COLO668 (cell line): Measurements from ENCODE around the gene CSRP2.

Source experiments
- DNase-seq: peaks from one replicate; lab custom pipeline; 2025; ENCODE audit not compliant: unreplicated experiment; lab: John Stamatoyannopoulos, UW

Gene CSRP2

GRCh38 chr12:76878899-76879709 is at the start of gene CSRP2:
Gene CSRP2 (minus strand): TSS chr12:76879019. CDS start chr12:76866260, 12,759 bp downstream.
- DNase-seq: peak; percentile 87

GRCh38 chr12:76927170-76927784 is 48.5 kb upstream of the CSRP2 start:
- peak; percentile 25 for DNase-seq

DNA sequence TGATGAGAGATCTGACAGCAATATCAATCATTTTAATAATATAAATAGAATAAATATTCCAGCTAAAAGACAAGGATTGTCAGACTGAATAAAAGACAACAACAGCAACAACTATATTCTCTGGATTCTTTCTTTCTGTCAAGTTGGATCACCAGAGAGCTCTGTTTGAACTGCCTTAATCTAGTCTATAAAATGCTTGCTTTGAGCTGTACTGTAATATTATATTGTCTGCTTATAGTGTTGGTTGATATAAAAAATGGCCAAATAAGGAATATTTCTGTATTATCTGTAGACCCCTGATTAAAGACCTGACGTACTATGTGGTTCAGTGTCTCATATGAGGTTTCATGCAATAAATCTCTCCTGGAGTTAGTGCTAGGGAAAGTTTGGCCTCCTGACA is 46.3 kb upstream of the CSRP2 start:
- DNase-seq: no peak

DNA sequence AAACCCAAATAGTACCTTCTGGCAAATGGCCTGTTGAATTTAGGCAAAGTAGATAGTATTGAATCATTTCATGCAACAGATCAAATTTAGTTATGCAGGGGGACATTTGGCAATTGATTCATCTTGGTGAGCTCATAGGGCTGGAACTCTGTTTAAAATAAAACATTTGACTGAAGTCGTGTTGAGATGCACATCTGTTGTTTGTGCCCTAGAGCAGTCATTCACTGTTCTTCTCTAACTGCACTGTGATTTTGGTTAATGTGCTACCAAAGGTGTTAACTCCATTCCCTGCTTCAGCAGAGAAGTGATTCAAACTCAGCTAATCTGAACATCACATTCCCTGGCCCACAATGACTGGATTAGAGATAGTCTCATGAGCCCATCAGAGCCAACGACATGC is 44.0 kb upstream of the CSRP2 start:
- DNase-seq: no peak

GRCh38 chr12:76921891-76922664 is 43.3 kb upstream of the CSRP2 start:
- no peak for DNase-seq

- DNase-seq: no peak
Measured at GRCh38 chr12:76921100-76921471, 42.3 kb upstream of the CSRP2 start.

DNA sequence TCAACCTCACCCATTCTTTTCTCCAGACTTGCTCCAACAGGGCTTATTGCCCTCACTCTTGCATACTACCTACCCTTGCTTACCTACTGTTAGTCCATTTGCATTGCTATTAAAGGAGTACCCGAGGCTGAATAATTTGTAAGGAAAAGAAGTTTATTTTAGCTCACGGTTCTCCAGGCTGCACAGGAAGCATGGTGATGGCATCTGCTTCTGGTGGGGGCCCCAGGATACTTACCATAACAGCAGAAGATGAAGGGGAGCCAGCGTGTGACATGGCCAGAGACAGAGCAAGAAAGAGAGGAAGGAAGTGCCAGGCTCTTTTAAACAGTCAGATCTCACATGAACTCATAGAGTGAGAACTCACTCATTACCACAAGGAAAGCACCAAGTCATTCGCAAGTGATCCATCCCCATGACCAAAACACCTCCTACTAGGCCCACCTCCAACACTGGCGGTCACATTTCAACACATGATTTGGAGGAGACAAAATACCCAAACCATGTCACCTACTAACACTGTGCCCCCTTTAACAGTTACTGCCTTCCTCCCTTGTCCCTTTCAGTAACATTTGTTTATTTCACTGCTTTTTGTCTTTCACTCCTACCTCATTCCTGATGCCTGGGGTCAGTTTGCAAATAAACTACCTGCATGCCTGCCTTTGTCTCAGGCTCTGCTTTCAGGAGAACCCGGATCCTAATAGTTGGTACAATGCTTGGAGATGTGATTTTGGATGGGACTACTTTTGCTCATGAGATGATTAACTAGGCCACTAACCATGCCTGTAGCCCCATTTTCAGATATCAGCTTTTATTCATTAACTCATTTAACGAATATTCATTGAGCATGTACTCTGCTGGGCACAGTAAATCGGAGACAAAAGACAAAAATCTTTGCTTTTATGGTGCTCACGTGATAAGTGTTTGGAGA is 41.6 kb upstream of the CSRP2 start:
- no peak for DNase-seq

- DNase-seq: no peak
Measured at GRCh38 chr12:76919383-76920171, 40.8 kb upstream of the CSRP2 start.

GRCh38 chr12:76916170-76916540 is 37.3 kb upstream of the CSRP2 start:
- DNase-seq: no peak

GRCh38 chr12:76915361-76916169 is 36.7 kb upstream of the CSRP2 start:
- no peak for DNase-seq

- DNase-seq: no peak
Measured at GRCh38 chr12:76914102-76914859, 35.5 kb upstream of the CSRP2 start.

GRCh38 chr12:76909290-76909689 is 30.5 kb upstream of the CSRP2 start:
- no peak for DNase-seq

GRCh38 chr12:76908303-76909017 is 29.6 kb upstream of the CSRP2 start:
- no peak for DNase-seq

DNA sequence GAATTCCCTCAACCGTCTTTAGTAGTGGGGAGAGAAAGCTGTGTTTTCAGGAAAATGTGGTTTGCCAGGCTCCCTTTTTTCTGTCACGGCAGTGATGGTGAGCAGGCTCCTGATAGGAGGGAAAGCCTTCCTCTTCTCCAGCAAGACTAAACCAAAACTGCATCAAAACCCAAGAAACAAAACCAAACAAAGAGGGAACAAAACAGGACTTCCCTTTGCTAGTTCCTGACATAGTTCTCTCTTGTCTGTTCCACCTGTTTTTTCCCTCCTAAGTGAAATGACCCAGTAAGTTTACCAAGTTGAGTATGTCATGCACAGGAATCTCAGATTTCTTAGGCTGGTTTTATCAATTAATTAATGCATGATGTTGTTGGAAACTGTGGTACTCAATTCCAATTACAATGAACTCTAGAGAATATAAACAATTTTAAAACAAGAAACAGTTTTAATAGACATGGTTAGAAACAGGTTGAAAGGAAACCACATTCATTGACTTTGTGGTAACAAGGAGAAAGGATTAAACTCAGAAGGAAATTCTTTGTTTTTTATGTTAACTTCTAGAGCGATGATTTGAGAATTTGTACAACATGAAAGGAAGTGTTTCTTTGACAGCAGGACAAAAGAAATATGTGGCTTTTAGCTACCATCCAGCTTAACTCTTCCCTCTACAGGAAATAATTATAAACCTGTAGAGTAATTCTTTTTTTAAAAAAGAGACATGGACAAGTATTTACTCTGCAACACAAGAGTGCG is 23.0 kb upstream of the CSRP2 start:
- DNase-seq: no peak

- DNase-seq: no peak
Measured at GRCh38 chr12:76899522-76899921, 20.7 kb upstream of the CSRP2 start.

DNA sequence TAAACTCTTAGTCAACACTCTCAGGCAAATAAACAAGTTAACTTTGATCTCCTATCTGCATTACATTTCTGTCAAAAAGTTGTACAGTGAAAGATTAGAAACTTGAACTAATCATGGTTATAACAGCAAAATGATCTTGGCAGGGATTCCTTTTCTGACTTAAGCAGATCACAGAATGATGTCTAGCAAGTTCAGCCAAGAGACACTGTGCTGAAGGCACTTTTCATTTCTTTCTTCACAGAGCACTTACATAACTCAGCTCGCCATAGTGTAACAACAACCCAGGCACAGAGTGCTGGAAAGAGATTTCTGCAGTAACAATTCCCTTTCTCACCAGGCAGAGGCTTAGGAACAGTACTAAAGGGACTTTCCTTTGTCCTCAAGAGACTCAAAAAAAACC is 19.6 kb upstream of the CSRP2 start:
- DNase-seq: no peak

- no peak for DNase-seq
Measured at GRCh38 chr12:76896274-76896673, 17.5 kb upstream of the CSRP2 start.
